Transverse colon (tissue), 4 donors: Measurements from ENCODE around the gene THBS3. TPM values are rescaled to one million over a fixed set of nuclear protein-coding genes. Genes with fewer than 3 reads are reported as not detected.
"Not testable (repeated sequence)": the region's sequence is repeated elsewhere in the genome, so short reads cannot be mapped to it uniquely, and the experiment has no call there.

ENCODE experiments used
- DNase-seq: peaks from one replicate; pipeline ENCODE4 v3.0.0-alpha.2; 2019
- H3K27ac ChIP-seq, 4 donors: fragments of 200-600 bp; sonication (generic); 2 replicates each; pipeline ENCODE4 v1.5.1; 2016 to 2018; ENCODE audit warnings: inconsistent platforms in 4 of 4
- H3K27me3 ChIP-seq: fragments of 200-600 bp; sonication (generic); 2 replicates; pipeline ENCODE4 v1.5.1; 2017; ENCODE audit warnings: inconsistent platforms
- H3K36me3 ChIP-seq, 4 donors: fragments of 200-600 bp; sonication (generic); 2 replicates each; pipeline ENCODE4 v1.5.1; 2017 to 2019; ENCODE audit warnings: inconsistent platforms in 4 of 4
- H3K4me1 ChIP-seq, 4 donors: fragments of 200-600 bp; sonication (generic); 2 replicates each; pipeline ENCODE4 v1.5.1; 2017 to 2020; ENCODE audit warnings: inconsistent platforms in 4 of 4
- H3K4me3 ChIP-seq, 4 donors: fragments of 200-600 bp; sonication (generic); 1 replicate in 1 of 4; 2 replicates in 3 of 4; pipeline versions ENCODE4 v1.5.1 to v1.6.1; 2017 to 2019; ENCODE audit warnings: inconsistent platforms in 4 of 4
- H3K9me3 ChIP-seq, 2 donors: fragments of 200-600 bp; sonication (generic); 2 replicates each; pipeline ENCODE4 v1.5.1; 2017 to 2019; ENCODE audit warnings: inconsistent platforms in 2 of 2
- EP300 ChIP-seq: sonication (generic); formaldehyde crosslinking; IDR thresholded peaks from one replicate; pipeline ENCODE4 v1.6.1; 2017; ENCODE audit warnings: antibody characterized with exemption, low read depth
- POLR2A ChIP-seq: fragments of 450-650 bp; IDR thresholded peaks from one replicate; pipeline ENCODE4 v1.6.1; 2016; ENCODE audit warnings: antibody characterized with exemption, mild to moderate bottlenecking, moderate library complexity
- POLR2AphosphoS5 ChIP-seq, 3 donors: sonication (generic); formaldehyde crosslinking; IDR thresholded peaks; one replicate each; pipeline ENCODE4 v1.6.1; 2016; ENCODE audit warnings: antibody characterized with exemption in 3 of 3
- WGBS, 2 donors: methylation state at CpG; one replicate each; pipeline ENCODE4 v1.1.5; 2018; ENCODE audit warnings: low coverage in 1 of 2; 5-methylcytosine and 5-hydroxymethylcytosine counted together
- in situ Hi-C, 4 donors: fragments of 200-750 bp; cut with MboI; loops; one replicate each; pipeline versions ENCODE4 v1.15.0 to v1.15.1; 2017; ENCODE audit warnings: low sequenced_read_pairs in 3 of 4, low pct_ligation_motif_present in 1 of 4, low pct_unique_long_range_greater_than_20kb in 1 of 4
- intact Hi-C: fragments of 100-400 bp; cut with DNase I; formaldehyde crosslinking; loops from one replicate; pipeline ENCODE4 v1.15.1; 2023; ENCODE audit warnings: low total_unique reads
- total RNA-seq, 4 donors: library from RNA; depleted of rRNA; stranded (reverse); fragments of >200 nt; gene quantifications; one replicate each; pipeline ENCODE4 v1.1.0, GENCODE V29; 2016
- TF ChIP-seq, protein P1 (sequence below), 5 experiments: fragments of 200-600 bp in 3 of 5; fragments of 450-650 bp in 2 of 5; sonication (generic) in 3 of 5; IDR thresholded peaks; 1 replicate in 2 of 5; 2 replicates in 3 of 5; pipeline ENCODE4 v1.5.1; 2016 to 2017; ENCODE audit warnings: antibody characterized with exemption in 5 of 5, inconsistent platforms in 3 of 5, mild to moderate bottlenecking in 2 of 5, moderate library complexity in 1 of 5

The THBS3 gene
- total RNA-seq, 4 donors from 2014 or later: 19.2 to 37.8 (median 27.0) TPM

DNA sequence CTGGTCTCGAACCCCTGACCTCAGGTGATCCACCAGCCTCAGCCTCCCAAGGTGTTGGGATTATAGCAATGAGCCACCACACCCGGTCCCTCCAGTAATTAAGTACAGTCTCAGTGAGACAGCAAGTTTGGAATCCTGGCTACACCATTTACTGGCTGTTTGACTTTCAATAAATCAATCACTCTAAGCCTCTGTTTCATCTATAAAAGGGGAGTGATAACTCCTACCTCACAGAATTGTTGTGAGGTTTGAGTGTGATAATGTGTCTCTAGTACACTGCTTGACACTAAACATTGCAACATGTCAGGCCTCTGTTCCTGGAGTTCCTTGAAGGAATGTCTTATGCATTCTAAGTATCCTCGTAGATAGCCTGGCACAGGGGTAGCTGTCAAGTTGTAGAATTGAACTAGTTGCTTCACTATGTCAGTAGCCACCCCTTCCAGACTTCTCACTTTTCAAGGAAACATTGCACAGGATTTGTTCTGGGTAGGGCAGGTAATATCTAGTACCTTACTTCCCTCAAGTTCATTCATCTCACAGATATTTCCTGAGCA lies 35.2 kb upstream of the THBS3 start:
- Histone ChIP-seq H3K4me1 (peaks cover 20 to 46% (median 32%) of the 10 kb centered on the region in 4 donors), H3K27me3 (no peaks in the 10 kb centered on the region), H3K27ac (peak overlapping the region; percentile 90 to 97 (median 94)), H3K36me3 (no peaks in the 10 kb centered on the region), H3K9me3 (no peaks in the 10 kb centered on the region), H3K4me3 (no peak overlapping the region)
- DNase-seq: no peak
- 49 to 80% methylated on average over 1 to 3 of the region's 3 CpGs for WGBS, 2 donors
- in situ Hi-C loops (no loop called here), intact Hi-C loops (no loop called here)
- peak in 1 of 3 donors; percentile 36 for TF ChIP-seq POLR2AphosphoS5 (IDR thresholded peaks at IDR 0.05)
- TF ChIP-seq POLR2A: no peak

DNA sequence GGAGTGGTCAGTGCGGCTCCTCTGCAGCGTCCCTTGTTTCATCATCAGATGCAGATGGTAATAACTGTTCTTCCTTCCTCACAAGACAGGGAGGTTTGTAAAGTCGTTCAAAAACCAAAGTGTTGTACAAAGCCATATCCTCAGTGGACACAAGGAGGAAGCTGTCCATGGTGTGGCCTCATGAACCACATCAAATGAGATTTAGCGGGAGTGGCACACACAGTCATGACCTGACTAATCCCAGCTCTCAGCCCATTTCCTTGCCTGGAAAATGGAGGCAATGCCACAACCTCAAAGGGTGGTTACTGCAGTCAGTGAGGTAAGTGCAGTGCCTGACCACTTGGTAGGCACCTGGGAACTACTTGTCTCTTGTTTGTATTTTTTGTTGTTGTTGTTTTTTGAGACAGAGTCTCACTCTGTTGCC lies 34.2 kb upstream of the THBS3 start:
- WGBS, 2 donors: 65% methylated on average over 4 of the region's 4 CpGs; no CpG with 5 or more reads in 1 of the 2 donors
- DNase-seq: no peak
- no peaks in the 10 kb centered on the region for H3K27me3 ChIP-seq
- no peak overlapping the region for H3K4me3 ChIP-seq
- in situ Hi-C loops (no loop called here), intact Hi-C loops (no loop called here)
- peak overlapping the region; percentile 90 to 97 (median 94) for H3K27ac ChIP-seq
- H3K4me1 ChIP-seq: peaks cover 20 to 46% (median 32%) of the 10 kb centered on the region in 4 donors
- TF ChIP-seq POLR2AphosphoS5 (IDR thresholded peaks at IDR 0.05): no peak
- no peak for TF ChIP-seq EP300
- TF ChIP-seq, protein P1, sequence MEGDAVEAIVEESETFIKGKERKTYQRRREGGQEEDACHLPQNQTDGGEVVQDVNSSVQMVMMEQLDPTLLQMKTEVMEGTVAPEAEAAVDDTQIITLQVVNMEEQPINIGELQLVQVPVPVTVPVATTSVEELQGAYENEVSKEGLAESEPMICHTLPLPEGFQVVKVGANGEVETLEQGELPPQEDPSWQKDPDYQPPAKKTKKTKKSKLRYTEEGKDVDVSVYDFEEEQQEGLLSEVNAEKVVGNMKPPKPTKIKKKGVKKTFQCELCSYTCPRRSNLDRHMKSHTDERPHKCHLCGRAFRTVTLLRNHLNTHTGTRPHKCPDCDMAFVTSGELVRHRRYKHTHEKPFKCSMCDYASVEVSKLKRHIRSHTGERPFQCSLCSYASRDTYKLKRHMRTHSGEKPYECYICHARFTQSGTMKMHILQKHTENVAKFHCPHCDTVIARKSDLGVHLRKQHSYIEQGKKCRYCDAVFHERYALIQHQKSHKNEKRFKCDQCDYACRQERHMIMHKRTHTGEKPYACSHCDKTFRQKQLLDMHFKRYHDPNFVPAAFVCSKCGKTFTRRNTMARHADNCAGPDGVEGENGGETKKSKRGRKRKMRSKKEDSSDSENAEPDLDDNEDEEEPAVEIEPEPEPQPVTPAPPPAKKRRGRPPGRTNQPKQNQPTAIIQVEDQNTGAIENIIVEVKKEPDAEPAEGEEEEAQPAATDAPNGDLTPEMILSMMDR (IDR thresholded peaks at IDR 0.05): no peak
- TF ChIP-seq POLR2A: no peak
- H3K9me3 ChIP-seq: no peaks in the 10 kb centered on the region
- peaks cover 0 to 4% (median 2%) of the 10 kb centered on the region in 4 donors for H3K36me3 ChIP-seq

DNA sequence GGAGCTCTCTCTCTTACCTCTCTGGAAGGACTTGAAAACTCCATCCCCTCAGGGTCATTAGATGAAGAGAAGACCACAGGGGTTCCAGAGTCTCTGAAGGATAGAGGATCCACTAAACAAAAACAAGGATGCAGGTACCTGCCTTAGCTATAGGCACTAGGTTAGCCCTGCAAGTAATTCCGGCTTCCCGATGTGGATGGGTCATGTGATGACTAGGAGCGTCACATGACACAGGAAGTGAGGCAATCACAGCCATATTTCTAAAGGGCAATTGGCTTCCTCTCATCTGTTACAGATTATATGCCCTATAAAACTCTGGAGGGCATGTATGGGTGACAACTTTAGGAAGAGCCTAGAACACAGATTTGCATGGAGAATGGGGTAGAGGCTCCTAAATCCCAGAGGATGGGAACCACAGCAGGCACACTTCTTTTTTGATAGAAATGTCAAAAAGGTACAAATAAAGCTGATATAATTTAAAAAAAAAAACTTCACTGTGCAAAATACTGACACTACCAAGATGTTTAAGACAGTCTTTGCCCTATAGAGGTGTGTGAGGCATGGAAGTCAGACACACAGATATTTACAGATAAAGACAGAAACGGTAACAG lies 33.5 kb upstream of the THBS3 start:
- Histone ChIP-seq H3K4me3 (peak overlapping the region in 3 of 4 donors; percentile 16 to 58 (median 28)), H3K9me3 (no peaks in the 10 kb centered on the region), H3K4me1 (peaks cover 20 to 46% (median 32%) of the 10 kb centered on the region in 4 donors), H3K27me3 (no peaks in the 10 kb centered on the region), H3K27ac (peak overlapping the region; percentile 65 to 97 (median 78)), H3K36me3 (peaks cover 0 to 11% (median 5%) of the 10 kb centered on the region in 4 donors)
- DNase-seq: peak; percentile 84
- WGBS, 2 donors: 11% methylated on average over 4 of the region's 4 CpGs; no CpG with 5 or more reads in 1 of the 2 donors
- no peak for TF ChIP-seq EP300
- peak; percentile 23 to 70 (median 37) for TF ChIP-seq POLR2AphosphoS5 (IDR thresholded peaks at IDR 0.05)
- intact Hi-C loops: no loop called here
- in situ Hi-C loops: no loop called here

DNA sequence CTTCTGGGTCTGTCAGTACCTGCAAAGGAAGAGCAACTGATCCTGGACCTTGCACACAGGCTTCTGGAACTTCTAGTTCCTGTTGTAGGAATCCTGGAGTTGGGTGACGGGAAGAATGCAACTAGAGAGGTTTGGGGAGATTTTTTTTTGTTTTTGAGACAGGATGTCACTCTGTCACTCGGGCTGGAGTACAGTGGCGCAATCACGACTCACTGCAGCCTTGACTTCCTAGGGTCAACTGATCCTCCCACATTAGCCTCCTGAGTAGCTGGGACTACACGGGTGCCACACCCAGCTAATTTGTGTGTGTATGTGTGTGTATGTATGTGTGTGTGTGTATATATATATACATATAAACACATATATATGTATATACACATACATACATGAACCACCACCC lies 28.8 kb upstream of the THBS3 start:
- no peak for TF ChIP-seq POLR2AphosphoS5 (IDR thresholded peaks at IDR 0.05)
- Histone ChIP-seq H3K36me3 (peaks cover 0 to 14% (median 7%) of the 10 kb centered on the region in 4 donors), H3K27ac (no peak overlapping the region), H3K4me3 (no peak overlapping the region), H3K27me3 (no peaks in the 10 kb centered on the region), H3K4me1 (peaks cover 8 to 20% (median 10%) of the 10 kb centered on the region in 4 donors), H3K9me3 (no peaks in the 10 kb centered on the region)
- no peak for DNase-seq
- WGBS, 2 donors: 82% methylated on average over 5 of the region's 5 CpGs; no CpG with 5 or more reads in 1 of the 2 donors
- in situ Hi-C loops (no loop called here), intact Hi-C loops (no loop called here)

DNA sequence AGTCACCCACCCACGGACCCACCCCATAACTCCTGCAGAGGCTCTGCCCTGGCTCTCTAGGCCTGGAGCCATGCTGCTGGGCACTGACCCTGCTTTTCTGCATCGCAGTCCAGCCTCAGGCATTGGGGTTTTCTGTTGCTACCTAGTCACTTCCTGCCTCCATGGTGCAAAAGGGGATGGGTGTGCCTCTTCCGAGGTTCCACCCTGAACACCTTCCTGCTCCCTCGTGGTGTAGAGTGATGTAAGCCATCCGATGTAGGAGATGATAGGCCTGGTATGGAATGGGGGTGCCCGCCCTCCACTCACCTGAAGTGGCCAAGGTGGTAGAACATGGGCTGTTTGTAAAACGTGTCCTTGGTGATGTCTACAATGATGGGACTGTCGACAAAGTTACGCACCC lies 27.7 kb upstream of the THBS3 start:
- intact Hi-C loops, in situ Hi-C loops, DNase-seq, H3K27ac ChIP-seq, H3K4me1 ChIP-seq, H3K27me3 ChIP-seq, H3K4me3 ChIP-seq, H3K9me3 ChIP-seq: not testable (repeated sequence)
- WGBS, 2 donors: 94% methylated on average over 5 of the region's 9 CpGs; no CpG with 5 or more reads in 1 of the 2 donors
- peaks cover 0 to 14% (median 7%) of the 10 kb centered on the region in 4 donors for H3K36me3 ChIP-seq

DNA sequence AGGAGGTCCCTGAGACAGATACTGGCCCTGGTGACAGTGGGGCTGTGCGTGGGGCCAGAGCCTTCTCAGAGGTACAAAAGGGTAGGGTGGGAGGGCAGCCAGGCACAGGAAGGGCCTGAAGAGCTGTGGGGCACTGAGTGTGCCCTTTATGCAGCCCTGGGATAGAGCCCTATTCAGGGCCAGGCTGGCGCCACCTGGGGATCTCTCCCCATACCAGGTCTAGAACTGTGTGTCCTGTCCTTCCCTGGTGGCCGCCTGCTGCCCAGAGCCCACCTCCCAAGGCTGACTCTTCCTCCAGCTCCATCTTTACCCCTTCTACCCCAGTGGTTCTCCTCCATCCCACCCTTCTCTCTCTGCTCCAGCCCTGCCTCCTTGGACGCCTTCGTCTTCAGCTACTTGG lies 25.8 kb upstream of the THBS3 start:
- H3K4me1 ChIP-seq, intact Hi-C loops, H3K4me3 ChIP-seq, DNase-seq, H3K27ac ChIP-seq, H3K9me3 ChIP-seq, in situ Hi-C loops, H3K27me3 ChIP-seq: not testable (repeated sequence)
- H3K36me3 ChIP-seq: peaks cover 0 to 14% (median 7%) of the 10 kb centered on the region in 4 donors
- WGBS, 2 donors: 93% methylated on average over 2 of the region's 5 CpGs; no CpG with 5 or more reads in 1 of the 2 donors

- peak overlapping the region in 3 of 4 donors; percentile 29 to 69 (median 54) for H3K27ac ChIP-seq
- DNase-seq, in situ Hi-C loops, intact Hi-C loops, H3K27me3 ChIP-seq, H3K9me3 ChIP-seq, H3K4me3 ChIP-seq: not testable (repeated sequence)
- H3K4me1 ChIP-seq: peaks cover 0 to 11% (median 5%) of the 10 kb centered on the region in 4 donors
- peaks cover 0 to 14% (median 7%) of the 10 kb centered on the region in 4 donors for H3K36me3 ChIP-seq
- WGBS, 2 donors: 49 to 100% methylated on average over 1 to 7 of the region's 13 CpGs
These were observed 24.6 kb upstream of the THBS3 start for GRCh38 chr1:155232001-155232978.

DNA sequence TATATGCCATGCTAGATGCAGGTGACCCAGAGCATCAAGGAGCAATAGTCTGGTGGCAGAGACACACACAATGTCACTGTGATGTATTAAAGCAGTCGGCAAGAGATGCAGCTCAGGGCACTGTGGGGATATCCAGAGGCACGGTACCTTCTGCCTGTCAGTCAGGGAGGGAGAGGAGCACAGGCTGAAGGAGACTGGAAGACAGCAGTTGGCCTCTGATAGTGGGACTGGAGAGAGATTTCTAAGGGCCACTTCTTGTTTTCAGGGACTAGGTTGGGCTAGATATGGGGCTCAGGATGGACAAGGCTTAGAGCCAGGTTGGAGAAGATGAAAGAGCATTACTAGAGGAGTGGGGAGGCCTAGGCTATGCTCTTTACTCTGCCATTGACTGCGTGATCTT lies 23.6 kb upstream of the THBS3 start:
- in situ Hi-C loops, intact Hi-C loops, DNase-seq, H3K4me3 ChIP-seq, H3K27me3 ChIP-seq, H3K36me3 ChIP-seq, H3K9me3 ChIP-seq: not testable (repeated sequence)
- peaks cover 3 to 17% (median 8%) of the 10 kb centered on the region in 4 donors for H3K4me1 ChIP-seq
- WGBS, 2 donors: 47% methylated on average over 3 of the region's 3 CpGs; no CpG with 5 or more reads in 1 of the 2 donors
- H3K27ac ChIP-seq: peak overlapping the region in 1 of 4 donors; percentile 69
